ENCODE results near the gene TAL2.
"Not testable (repeated sequence)": the region's sequence is repeated elsewhere in the genome, so short reads cannot be mapped to it uniquely, and the experiment has no call there.

Gene TAL2

GRCh38 chr9:105676351-105676923 is 14.2 kb downstream of the TAL2 start:
- no peak for DNase-seq

GRCh38 chr9:105678163-105678562 is 15.9 kb downstream of the TAL2 start:
- DNase-seq = no peak

GRCh38 chr9:105678781-105679180 is 16.5 kb downstream of the TAL2 start:
- no peak for DNase-seq

- no peak for DNase-seq
Observed at GRCh38 chr9:105679257-105680022, 17.2 kb downstream of the TAL2 start.

- no peak for DNase-seq
Observed at GRCh38 chr9:105681313-105681712, 19.1 kb downstream of the TAL2 start.

GRCh38 chr9:105681724-105682123 is 19.5 kb downstream of the TAL2 start:
- no peak for DNase-seq

- no peak for DNase-seq
Observed at GRCh38 chr9:105683688-105684275, 21.5 kb downstream of the TAL2 start.

GRCh38 chr9:105686936-105687335 is 24.7 kb downstream of the TAL2 start:
- DNase-seq = no peak

- no peak for DNase-seq
Observed at GRCh38 chr9:105690742-105691141, 28.5 kb downstream of the TAL2 start.

GRCh38 chr9:105693435-105694189 is 31.4 kb downstream of the TAL2 start:
- DNase-seq = no peak

GRCh38 chr9:105694190-105694847 is 32.1 kb downstream of the TAL2 start, which contains the start of gene TMEM38B:
Gene TMEM38B, plus strand, starts transcription at chr9:105694541. Its CDS starts 120 bp downstream, at chr9:105694661.
- DNase-seq = peak; percentile 80

- DNase-seq = peak; percentile 53
Observed at GRCh38 chr9:105694848-105695581, 32.8 kb downstream of the TAL2 start.

GRCh38 chr9:105696219-105696793 is 34.0 kb downstream of the TAL2 start:
- DNase-seq = no peak

- no peak for DNase-seq
Observed at GRCh38 chr9:105697871-105698270, 35.6 kb downstream of the TAL2 start.

GRCh38 chr9:105698348-105698870 is 36.2 kb downstream of the TAL2 start:
- no peak for DNase-seq

GRCh38 chr9:105700668-105701067 is 38.4 kb downstream of the TAL2 start:
- no peak for DNase-seq

GRCh38 chr9:105701145-105701544 is 38.9 kb downstream of the TAL2 start:
- no peak for DNase-seq

- DNase-seq = no peak
Observed at GRCh38 chr9:105702207-105702606, 40.0 kb downstream of the TAL2 start.

- DNase-seq = not testable (repeated sequence)
Observed at GRCh38 chr9:105703638-105704037, 41.4 kb downstream of the TAL2 start.

GRCh38 chr9:105706156-105706555 is 43.9 kb downstream of the TAL2 start:
- DNase-seq = no peak

GRCh38 chr9:105708405-105708804 is 46.1 kb downstream of the TAL2 start:
- DNase-seq = no peak
